ENCODE measurements around the gene DLG2.
"Not testable (repeated sequence)": the region's sequence is repeated elsewhere in the genome, so short reads cannot be mapped to it uniquely, and the experiment has no call there.

The DLG2 gene

DNA sequence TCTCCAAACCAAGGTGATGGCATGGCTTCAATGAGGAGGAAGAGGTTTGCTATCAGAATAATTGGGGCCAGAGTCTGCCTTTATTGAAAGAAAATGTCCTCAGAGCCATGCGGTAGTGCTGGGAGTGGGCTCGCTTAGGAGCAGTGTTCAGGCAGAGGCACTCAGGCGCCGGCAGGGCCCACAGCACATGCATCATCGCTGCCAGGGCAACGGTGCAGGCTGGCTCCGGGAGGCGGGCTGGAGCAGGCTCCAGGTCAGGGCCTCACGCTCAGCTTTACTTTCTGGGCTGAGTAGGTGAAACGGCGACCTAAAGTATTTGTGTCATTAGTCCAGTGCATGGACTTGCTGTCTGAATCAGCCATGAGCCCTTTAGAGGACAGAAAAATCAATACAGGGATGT lies 2171.1 kb downstream of the DLG2 start:
- no peak for DNase-seq

DNA sequence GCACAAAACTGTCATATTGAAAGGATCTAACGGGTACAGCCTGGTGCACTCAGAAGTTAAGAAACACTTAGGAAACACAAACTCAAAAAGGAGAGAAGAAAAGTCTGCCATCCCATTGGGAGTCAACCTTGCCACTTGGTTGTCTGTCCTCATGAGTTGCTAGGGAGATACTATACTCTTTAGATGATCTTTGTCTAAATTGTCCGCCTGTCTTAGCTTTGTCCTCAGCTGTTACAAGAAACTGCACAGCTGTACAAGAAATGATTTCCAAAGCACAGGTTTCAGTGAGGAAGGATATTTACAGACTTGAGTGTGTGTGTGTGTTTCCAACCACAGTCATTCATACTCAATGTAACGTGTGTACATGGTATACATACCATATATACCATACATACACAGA lies 2171.8 kb downstream of the DLG2 start:
- no peak for DNase-seq

DNA sequence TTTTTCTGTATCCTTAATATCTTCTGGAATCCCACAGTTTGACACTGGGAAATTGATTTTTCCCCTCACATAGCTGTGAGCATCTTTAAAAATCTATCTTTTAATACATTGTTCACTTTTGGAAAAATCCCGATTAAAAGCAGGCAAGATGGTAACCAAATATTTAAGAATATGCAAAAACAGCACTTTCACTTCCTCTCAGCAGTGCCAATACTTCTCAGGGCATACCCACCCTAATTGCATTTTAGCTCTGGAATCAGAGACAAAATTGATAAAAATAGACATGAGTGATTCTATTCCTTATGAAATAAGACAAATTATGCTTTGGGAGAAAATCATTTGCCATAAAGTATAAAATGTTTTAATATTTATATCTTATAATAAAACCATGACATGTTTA lies 2172.5 kb downstream of the DLG2 start:
- DNase-seq = no peak

DNA sequence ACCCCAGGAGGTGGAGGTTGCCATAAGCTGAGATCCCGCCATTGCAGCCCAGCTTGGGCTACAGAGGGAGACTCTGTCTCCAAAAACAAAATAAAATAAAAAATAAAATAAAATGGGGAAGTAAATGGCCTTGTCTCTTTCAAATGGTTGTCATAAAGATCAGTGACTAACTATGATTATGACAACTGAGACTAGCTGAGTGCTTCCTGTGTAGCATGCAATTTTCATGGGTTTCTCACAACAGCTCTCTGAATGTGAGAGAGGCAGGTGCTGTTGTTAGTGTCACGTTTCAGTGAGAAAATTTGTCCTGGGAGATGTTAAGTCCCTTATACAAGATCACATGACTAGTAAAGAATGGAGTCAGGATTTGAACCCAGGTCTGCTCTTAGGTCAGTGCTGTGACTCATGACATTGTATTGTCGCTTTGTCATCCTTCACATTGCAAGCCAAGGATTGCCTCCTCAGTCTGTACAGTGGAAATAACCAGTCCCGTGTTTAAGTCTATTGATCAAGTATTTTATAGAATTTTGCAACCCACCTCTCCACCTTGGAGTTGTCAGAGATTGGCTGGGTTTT lies 2177.7 kb downstream of the DLG2 start:
- peak; percentile 16 for DNase-seq

DNA sequence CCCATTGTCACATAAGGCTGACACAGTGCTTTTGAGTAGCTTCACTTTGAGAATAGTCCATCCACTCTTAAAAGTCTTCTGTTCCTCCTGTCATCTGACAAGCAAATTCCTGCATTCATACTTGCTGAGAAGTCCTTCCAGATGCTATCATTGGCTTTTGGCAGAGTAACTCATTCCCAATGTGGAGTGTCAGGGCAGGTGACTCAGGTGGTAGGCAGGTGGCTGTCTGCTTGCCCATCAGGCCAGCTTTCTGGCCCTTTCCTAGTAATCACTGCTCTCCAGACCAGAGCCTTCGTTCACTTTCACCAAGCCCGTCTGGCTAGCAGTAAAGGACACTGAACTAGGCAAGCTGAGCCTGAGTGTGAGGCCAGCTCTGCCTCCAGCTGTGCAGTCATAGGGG lies 2178.5 kb downstream of the DLG2 start:
- DNase-seq = no peak

DNA sequence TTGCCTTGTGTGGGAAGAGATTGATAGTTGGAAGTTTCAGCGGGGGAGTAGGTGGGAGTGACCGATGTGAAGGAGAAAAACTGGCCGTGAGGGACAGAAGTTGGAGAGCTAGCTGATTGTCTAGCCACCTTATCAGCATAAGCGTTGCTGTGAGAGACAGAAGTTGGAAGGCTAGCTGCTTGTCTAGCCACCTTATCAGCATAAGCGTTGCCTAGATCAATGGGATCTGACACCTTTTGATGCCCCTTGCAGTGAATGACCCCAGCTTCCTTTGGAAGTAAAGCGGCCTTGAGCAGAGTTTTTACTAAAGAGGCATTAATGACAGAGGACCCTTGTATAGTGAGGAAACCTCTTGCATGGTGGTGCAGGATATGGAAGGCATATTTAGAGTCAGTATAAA lies 2183.3 kb downstream of the DLG2 start:
- DNase-seq = not testable (repeated sequence)

DNA sequence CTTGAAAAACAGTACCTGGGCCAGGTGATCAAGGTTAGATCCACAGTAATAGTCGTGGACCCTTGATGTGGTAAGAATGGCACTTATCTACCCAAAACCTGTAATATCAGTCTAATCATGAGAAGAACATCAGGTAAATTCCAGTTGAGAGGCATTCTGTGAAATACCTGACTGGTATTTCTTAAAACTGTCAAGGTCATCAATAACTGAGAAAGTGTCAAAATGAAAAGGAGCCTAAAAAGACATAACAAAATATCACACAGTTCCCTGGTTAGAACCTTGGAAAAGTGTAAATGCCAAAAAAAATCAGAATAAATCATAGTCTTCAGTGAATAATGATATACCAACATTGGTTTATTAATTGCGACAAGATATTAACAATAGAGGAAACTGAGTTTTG lies 2185.5 kb downstream of the DLG2 start:
- no peak for DNase-seq

DNA sequence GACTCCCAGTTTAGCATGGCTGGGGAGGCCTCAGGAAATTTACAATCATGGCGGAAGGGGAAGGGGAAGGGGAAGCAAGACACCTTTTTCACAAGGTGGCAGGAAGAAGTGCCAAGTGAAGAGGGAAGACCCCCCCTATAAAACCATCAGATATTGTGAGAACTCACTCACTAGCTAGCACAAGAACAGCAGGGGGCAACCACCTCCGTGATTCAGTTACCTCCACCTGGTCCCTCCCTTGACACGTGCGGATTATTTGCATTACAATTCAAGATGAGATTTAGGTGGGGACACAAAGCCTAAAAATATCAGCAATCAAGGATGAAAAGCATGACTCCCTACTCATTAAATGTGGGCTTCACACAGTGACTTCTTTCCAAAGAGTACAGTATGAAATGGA lies 2186.0 kb downstream of the DLG2 start:
- DNase-seq = no peak

DNA sequence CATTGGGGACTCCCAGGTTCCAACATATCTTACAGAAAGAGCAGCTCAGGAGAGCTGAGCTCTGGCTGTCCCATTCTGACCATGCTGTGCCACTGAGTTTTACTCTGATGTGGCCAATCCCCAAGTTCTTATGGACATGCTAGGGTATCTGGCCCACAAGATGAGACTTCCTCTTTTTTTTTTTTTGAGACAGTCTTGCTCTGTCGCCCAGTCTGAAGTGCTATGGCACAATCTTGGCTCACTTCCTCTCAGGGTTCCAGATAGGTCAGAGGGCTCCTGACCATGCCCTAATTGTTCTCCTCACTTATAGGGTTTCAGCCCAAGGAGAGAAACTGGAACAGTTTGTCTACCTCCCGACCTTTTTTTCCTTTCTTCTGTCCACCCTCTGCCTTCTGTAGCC lies 2188.7 kb downstream of the DLG2 start:
- DNase-seq = no peak

DNA sequence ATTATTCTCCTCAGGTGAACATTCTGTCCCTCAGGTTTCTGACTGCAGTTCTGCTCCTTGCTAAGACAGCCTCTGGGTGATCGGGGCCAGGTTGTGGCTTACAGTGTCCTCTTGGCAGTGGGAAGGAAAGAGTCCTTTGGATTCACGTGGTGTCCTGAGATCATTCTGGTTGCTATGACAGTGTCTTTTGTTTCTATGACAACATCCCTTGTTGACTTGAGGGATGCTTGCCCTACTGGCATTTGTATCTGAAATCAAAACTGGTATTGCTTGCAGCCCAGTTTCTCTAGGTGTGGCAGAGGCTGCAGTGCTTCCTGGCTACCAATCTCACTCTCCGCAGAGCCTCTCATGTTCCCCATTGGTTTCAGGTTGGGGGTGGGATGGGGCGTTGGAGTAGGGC lies 2189.2 kb downstream of the DLG2 start:
- no peak for DNase-seq

DNA sequence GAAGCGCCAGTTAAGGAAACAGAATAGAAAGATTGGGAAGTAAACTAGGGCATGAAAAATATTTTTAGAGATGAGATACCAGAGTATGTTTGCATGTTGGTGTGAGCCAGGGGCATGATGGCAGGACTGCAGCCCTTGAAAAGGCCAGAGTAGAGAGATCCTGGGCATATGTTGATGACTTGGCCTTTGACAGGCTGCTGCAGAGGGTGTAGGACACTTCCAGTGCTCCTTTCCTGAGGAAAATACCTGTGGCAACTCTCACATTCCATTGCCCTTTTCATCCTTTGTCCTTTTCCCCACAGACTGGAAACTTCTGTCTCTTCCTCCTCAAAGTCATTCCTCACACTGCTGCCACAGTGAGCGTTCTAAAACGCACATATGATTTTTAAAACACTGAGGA lies 2190.3 kb downstream of the DLG2 start:
- no peak for DNase-seq

DNA sequence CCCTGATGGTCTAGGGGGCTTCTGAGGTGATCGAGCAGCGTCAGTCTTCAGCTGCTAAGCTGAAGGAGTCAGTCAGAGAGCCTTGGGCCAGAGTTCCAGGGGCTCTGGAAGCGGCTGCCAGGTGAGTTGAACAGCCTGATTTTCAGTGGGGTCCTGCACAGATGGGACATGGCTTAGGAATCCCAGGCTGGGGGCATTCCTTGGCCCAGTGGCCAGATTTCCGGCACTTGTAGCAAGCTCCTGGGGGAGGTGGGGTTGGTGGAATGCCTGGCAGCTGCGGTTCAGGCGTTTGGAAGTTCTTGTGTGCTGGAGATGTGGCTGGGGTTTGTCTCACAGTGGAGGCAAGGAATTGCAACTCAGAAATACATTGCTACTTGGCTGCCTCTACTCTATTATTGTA lies 2192.3 kb downstream of the DLG2 start:
- not testable (repeated sequence) for DNase-seq

DNA sequence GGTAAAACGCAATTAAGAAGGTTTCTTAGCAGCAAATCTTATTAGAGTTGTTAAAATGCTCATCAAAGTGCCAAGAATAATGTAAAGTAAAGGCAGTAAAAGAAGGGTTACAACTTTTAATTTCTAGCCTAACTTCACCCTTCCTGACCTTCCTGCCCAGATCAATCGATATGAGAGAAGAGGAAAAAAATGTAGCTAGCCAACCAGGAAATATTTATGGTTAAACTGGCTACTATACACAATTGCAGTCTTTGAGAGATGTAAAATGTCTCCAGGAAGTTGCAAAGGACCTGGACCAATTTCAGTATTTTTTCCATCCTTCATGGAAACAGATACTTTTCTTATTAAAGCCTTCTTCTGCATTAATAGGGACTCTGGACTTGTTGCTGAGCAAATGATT lies 2199.2 kb downstream of the DLG2 start:
- DNase-seq = no peak

DNA sequence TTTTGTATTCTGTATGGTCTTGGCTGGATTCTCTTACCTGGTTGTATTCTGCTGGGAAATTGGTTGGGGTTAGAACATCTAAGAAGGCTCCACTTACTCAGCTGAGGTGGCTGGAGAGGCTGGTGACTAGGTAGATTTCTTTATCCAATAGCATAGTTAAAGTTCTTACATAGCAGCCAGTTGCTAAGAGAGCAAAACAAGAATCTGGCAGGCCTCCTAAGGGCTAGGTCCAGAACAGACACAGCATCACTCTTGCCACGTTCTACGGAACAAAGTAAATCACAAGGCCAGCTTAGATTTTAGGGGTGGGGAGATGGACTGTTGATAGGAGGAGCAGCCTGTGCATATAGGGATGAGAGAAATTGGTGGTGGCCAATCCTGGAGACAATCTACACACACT lies 2199.6 kb downstream of the DLG2 start:
- DNase-seq = no peak

DNA sequence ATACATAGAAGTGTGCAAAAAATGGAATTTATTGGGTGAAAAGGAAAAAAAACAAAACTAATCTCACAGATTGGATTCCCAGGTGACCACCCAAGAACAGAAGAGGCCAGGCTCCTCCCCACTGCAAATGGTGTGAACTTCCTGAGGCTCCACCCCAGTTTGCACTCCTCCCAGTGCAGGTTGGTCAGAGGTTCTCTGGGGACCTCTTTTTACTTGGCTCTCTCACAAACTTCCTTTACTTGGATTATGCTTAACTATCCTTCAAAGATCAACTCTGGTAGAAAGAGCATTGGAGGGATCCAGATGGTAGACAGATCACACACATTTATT lies 2202.0 kb downstream of the DLG2 start:
- no peak for DNase-seq

DNA sequence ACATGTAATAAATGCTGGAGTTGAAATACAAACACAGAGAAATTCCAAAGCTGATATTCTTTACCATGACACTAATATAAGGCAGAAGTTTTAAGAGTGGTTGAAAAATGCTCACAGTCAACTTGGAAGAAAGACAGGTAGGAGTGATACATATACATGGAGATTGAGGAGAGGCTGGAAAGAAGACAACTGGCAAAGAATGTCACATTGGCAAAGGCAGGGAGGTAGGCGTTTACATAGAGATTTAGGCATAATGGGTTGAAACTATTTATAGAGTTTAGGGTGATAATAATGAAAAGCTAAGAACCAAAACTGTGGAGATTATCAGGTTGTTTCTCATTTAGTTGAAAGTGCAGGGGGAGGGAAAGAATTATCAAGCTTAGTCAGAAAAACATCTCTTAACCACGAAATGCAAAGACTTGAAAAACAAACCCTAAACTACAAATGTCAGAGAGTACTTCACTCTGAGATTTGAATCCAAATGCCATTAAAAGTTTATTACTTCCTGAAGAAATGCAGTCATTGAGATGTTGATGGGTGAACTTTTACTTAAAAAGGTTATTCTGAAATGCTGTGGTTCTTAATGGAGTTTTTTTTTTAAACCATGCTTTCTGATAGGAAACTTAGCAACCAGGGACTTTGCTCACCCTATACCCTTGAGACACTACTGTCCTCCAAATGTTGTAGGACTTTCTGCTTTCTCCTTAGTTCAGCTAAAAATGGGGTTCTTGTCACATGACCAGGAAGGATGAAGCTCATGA lies 2202.6 kb downstream of the DLG2 start:
- DNase-seq = no peak

DNA sequence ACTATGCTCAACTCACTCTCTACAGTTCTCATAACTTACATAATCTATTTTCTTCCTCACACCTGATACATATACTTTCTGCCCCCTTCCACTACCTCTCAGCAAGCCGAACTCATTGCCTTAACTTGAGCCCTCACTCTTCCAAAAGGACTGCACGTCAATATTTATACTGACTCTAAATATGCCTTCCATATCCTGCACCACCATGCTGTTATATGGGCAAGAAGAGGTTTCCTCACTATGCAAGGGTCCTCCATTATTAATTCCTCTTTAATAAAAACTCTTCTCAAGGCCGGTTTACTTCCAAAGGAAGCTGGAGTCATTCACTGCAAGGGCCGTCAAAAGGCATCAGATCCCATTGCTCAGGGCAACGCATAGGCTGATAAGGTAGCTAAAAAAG lies 2204.5 kb downstream of the DLG2 start:
- not testable (repeated sequence) for DNase-seq

DNA sequence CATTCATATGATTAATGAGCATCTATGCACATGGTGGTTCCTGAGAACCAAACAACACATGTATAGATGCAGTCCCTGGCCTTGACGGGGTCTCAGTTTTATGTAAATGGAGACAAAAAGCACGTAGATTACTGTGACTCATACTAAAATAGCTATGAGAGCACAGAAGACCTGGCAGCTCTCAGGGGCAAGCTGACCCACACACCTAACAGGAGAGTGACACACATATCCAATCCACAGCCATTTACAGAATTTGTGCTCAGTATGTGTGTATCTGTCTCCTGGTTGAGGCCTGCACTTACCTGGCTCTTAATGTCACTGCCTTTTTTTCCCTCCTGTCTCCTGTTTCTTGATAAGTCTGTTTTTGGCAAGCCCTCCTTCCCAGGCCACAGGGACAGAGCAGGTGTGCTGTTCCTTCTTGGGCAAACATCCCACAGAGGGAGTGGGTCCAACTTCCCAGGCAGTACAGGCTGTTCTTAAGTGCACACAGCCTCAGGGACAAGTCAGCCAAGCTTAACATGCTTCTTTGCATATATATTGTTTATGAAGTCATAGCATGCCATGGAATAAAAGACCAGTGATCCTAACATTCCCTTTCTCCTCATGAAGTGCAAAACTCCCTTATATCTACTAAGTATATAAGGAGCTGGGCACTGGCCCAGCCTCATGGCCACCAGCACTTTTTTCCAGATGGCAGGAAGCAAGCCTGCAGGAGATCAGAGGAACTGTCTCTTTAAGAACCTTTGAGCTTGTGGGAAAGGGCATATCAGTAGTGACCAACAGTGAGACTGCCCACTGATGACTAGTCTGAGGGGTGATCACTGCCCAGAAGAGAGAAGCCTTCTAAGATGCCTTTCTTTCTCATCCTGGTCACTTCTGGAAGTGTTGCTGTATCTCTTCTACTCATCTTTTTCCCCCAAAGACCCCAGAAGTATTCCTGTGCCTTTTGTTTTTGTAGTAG lies 2216.3 kb downstream of the DLG2 start:
- no peak for DNase-seq

DNA sequence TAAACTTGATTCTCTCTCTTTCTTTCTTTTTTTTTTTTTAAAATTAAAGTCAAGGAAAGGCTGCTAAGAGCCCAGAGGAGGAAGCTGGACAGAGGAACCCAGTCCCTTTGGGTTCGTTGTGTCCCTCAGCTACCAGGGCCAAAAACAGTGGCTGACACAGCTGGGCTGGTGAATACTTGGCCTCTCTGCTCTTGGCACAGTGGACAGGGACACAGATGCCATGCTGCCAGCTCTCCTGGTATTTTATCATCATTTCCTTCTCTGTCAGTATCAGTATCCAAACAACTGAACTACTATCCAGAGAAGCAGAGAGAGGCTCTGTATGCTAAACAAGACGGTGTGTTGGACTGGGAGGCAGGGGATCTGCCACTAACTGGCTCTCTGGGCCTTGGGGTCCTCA lies 2217.3 kb downstream of the DLG2 start:
- DNase-seq = no peak

DNA sequence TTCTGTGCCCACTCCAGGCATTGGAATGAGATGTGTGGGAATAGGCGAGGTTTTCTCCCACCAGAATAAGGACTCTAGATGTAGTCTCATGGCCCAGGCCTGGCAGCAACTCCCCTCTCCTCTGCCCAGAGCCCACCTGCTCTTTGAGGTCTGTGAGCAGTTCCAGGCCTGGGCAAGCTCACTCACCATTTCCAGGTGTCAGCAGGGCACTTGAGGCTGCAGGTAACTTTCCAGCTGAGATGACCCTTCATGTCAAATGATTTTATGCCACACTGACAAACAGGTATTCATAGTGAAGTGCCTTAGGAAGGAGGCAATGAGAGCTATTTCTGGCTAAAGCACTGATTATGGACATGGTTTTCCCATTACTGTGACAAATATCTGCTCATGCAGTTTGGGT lies 2217.7 kb downstream of the DLG2 start:
- DNase-seq = no peak

DNA sequence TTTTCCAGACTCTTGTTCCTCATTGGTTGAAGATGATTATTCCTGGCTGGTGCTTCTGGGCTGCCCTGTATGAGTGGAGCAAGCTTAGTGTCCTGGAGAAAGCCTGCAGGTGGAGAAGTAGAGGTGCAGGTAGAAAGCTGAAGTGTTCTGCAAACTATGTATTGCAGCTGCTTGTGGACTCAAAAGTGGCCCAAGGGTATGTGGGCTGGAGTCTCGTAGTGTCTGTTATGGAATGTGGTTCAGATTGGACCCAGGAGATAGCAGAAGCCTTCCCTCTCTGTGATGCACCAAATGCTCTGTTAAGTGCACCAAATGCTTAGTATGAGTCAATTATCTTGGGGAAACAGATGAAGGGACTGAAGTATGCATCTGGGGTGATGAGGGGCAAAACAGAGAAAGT lies 2218.2 kb downstream of the DLG2 start:
- DNase-seq = no peak

Measured in fibroblast of skin of right biceps (primary cell).